Activated CD8-positive, alpha-beta memory T cell treated with anti-CD3 and anti-CD28 coated beads for 4 hours (primary cell): ENCODE data around the gene ANKS1B.

Experiments used
- DNase-seq, 2 donors: peaks; one replicate each; pipeline ENCODE4 v3.0.0-alpha.2; 2020; ENCODE audit warnings: low read depth in 2 of 2

Gene ANKS1B

DNA sequence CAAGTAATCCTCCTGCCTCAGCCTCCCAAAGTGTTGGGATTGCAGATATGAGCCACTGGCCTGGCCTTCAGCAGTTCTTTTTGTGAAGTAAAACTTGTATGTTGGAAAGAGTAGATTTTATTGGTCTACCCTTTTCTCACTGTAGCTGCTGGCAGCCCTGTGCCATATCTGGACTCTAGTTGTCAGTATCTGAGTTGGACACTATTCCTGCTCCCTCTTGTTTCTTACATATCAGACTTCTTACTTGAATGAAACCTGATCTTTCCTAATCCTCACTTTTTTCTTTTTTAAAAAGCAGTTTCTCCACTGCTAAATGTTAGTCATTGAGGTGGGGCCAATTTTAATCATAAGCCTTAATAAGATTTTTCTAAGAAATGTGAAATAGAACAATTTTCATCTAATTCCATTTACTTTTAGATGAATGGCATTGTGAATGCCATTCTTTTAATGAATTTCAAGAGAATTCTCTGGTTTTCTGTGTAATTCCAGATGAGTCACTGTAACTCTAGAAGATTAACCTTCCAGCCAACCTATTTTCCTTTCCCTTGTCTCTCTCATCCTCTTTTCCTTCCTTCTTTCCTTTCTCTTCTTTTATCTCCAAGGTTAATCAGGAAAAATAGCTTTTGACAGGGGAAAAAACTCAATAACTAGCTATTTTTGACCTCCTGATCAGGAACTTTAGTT lies 1250.9 kb downstream of the ANKS1B start:
- DNase-seq, result no peak

DNA sequence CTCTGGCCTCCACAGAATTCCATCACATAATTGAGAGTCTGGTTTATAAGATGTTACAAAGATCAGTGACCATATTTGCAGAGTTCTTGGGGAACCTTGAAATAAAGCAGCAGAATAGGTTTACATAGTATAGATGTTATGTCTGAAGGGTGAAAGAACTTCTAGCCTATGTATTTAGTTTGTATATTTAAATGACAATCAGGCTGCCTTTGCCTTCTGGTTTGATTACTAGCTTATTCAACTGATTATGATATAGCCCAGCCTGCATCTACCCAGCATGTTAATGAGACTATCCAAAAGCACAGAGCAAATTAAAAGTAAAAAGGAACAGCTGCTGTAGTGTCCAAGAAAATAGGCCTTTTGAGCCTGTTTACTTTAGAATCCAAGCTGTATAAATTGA lies 1254.3 kb downstream of the ANKS1B start:
- DNase-seq, result no peak

GRCh38 chr12:98727196-98727595 lies 1257.5 kb downstream of the ANKS1B start:
- no peak for DNase-seq

DNA sequence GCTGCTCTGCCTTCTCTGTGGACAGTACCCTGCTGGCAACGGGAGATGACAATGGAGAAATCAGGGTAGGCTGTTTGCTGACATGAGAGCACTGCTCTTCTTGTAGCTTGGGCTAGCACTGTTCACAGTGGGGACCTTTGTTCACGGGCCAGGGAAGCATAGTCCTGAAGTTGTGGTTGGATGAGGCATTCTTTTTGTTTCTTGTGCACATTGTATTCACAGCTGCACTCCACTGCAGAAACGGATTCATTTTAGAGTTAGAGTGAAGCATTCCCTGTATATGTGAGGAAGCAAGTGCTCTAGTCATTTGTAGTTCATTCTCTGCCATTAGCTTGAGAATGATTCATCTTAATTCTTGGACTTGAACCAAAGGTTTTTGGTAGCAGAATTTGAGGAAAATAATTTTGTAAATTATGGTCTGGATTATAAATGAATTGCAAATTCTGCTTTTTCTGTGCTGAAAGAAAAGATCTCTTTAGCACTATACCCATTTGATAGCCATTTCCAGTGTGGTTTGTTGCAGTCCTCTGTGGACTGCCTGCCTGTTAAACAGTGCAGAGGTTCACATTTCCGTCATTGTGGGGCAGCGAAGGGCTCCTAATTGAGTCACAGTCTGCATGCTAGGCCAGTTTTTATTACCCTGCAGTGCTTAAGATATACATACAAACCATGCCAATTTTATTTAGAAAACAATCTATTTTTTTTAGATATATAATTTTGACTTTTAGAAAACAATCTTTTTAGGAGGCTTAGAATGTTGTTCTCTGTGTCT lies 1259.1 kb downstream of the ANKS1B start:
- DNase-seq, result no peak

DNA sequence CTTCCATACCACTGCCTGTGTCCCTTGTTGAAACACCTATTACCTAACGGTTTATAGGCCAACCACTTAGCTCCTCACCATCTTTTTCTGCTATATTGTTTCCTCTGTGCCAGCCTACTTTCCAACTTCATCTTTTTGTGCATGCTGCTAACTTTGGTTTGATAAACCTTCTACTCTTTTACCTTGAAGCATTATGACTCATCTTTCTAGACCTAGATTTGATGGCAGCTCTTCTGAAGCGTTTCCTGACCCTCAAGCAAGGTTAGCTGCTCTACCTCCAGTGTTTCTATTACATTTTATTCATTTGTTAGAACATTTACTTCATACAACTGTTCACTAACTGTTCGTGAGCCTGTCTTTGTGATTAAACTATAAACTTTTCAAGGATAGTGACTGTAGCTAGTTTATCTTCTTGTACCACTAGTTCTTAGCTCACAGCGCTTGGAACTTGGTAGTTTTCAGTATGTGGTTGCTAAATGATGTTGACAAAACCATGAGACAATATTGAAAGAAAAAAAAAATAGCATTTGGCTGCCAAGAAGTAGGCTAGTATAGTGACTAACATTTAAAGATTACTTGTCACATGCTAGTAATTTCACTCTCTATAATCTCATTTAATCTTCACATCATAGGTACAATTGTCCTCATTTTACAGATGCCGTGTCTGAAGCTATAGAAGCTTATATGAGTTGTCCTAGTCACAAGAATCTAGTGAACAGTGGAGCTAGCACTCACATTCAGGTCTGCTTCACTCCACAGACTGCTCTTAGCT lies 1260.2 kb downstream of the ANKS1B start:
- no peak for DNase-seq

DNA sequence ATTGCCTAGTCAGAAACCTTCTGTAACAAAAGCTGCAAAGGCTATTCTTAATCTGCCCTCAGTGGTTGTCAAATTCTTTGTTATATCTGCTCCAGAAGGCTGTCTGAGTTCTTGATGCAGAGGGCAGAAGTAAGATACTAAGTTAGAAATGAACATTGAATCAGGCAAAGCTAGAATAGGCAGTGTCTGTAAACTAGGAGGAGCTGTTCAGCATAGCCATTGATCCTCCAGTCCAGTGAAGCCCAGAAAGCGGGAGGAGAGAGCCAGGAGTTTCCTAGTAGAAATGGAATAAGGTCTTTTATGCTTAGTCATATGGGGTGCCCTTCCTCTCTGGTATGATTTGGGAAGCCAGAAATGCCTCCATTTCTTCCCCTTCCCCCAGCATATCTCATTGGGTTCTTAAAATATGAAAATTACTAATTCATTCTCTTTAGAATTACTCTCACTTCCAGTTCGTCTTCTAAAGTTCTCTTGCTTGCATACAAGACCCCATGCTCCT lies 1263.5 kb downstream of the ANKS1B start:
- no peak for DNase-seq

DNA sequence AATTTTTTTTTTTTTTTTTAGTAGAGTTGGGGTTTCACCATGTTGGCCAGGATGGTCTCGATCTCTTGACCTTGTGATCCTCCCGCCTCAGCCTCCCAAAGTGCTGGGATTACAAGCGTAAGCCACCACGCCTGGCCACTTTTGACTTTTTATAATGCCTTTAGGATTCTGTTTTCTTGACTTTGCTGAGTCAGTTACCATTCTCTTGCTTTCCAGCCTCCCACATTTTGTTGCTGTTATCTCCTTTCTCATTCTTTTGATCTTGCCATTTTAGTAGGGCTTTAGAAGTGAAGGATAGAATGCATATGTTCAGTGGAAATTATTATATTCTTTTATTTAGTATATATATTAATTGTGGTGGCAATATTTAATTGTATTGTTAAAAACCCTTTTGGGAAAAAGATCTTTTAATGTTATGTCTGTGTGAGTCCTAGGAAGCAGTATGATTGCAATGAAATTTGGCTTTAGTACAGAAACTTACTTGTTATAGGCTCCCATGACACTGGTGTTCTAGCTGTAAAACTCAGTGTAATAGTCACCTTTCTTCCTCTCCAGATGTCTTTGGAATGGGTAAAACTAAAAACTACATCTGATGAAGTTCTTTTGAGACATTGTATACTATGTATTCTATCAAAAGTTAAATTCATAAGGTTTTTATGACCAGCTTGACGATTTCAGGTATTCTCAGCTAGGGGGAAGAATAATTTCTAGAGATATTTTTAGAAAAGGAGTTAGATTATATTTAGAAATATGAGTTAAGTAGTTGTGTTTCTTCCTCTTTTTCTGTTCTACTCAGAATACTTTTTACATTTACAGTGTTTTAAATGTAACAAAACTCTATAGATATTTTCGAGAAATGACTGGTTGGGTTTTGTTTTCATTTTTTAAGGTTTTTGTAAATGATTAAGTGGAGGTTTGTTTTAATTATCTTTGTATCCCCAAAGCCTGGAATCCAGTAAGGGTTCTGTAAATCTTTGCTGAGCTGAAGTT lies 1264.9 kb downstream of the ANKS1B start:
- DNase-seq, result no peak

DNA sequence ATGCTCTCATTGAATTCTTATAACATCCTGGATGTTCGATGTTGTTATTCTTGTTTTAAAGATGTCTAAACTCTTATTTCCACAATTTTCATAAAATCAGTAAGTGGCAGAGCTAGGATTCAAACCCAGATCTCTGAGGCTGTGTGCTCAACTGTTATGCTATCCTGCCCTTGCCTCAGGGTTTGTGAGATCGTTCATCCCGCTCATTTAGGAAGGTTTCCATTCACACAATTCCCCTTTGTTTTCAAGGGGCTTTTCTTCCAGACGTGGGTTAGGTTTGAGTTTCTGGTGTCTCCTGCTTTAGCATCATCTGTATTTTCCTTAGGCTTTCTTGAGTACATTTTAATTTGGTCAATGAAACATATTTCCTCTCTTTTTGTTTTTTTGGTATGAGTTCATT lies 1270.3 kb downstream of the ANKS1B start:
- no peak for DNase-seq

GRCh38 chr12:98709022-98709421 lies 1275.7 kb downstream of the ANKS1B start:
- no peak for DNase-seq

- no peak for DNase-seq
Observed at GRCh38 chr12:98701166-98701565, 1283.6 kb downstream of the ANKS1B start.

- no peak for DNase-seq
Observed at GRCh38 chr12:98699586-98699985, 1285.2 kb downstream of the ANKS1B start.

DNA sequence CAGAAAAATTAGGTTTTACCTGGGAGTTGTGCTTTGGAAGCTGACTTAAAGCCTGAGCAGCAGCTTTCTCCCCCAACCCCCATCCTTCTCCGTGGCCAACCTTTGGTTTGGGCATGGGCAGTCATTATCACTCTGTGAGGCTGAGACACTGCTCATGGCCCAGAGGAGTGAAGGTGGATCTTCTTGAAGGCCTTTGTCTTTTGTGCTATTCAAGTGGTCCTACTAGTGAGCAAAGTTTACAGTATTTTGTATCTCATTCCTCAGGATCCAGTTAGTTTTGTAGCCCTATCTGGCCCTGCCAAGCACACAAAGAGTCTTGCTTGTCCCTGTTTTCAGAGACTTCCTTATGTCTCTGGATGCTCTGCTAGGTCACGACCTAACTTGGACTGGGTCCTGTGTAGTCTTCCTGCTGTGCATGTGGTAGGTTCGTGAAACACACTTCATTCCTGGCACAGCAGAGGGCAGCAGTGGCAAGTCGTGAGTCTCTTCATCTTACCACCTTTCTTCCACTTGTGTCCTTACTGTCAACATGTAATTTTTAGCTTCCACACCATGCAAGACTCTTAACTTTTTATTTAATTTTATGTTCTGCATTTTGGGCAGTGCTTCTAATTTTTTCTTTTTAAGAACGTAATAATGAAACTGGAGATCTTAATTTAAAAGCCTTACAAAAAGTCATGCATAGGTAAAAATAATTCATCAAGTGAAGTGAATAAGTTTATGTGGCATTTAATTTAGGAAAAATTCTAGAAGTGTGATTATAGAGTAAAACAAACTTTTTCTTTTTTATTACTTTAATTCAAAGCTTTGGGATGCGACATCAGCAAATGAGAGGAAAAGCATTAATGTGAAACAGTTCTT lies 1285.9 kb downstream of the ANKS1B start:
- DNase-seq, result peak in 1 of 2 donors; percentile 1

- DNase-seq, result no peak
Observed at GRCh38 chr12:98697209-98697608, 1287.5 kb downstream of the ANKS1B start.

- DNase-seq, result no peak
Observed at GRCh38 chr12:98696036-98696646, 1288.6 kb downstream of the ANKS1B start.

DNA sequence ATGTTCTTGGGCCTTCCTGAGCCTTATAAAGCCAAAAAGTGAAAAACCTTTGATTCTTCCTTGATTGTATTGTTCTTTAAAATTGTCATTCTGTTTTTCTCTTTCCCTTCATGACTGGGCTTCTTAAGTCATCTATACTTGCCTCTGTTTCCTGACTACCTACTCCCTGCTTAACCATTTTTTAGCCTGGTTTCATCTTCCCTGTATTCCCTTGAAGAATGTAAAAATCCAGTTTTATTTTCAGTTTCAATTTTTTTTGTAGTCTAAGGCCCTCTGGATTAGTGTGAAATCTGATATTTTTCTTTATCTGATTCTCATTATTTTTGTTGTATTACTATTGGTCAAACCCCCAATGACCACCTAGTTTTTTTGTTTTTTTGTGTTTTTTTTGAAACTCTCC lies 1293.4 kb downstream of the ANKS1B start:
- DNase-seq, result no peak

DNA sequence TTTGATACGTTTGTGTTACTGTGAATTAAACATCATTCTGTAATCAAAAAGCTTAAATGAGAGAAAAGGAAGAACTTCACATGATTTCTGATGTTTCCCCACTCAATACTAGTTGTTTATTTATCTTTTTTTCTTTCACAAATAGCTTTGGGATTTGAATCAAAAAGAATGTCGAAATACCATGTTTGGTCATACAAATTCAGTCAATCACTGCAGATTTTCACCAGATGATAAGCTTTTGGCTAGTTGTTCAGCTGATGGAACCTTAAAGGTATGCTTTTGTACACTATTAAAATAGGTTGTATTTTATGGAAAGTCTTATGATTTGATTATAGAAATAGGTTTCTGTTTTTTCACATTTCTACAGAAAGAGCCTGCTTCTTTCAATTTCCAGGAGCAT lies 1298.1 kb downstream of the ANKS1B start:
- DNase-seq, result no peak
